Activated CD4-positive, alpha-beta T cell treated with anti-CD3 and anti-CD28 coated beads for 36 hours (primary cell): ENCODE results near the gene MBD5. TPM values are rescaled to one million over a fixed set of nuclear protein-coding genes. Genes with fewer than 3 reads are reported as not detected.

Experiments
- ATAC-seq: fragments of 200-7000 bp; cut with Tn5 transposase; one replicate; pipeline ENCODE4 v1.10.0; 2021; ENCODE audit warnings: mild to moderate bottlenecking, moderate library complexity
- CTCF ChIA-PET: fragments of 350-600 bp; sonication (Branson Sonifier 250); formaldehyde crosslinking; loops from one replicate; lab custom pipeline; 2021; ENCODE audit warnings: antibody characterized with exemption; lab: Charles Lee
- POLR2A ChIA-PET: fragments of 350-600 bp; sonication (Branson Sonifier 250); formaldehyde crosslinking; loops from one replicate; lab custom pipeline; 2021; ENCODE audit warnings: antibody characterized with exemption, inconsistent platforms; lab: Charles Lee
- DNase-seq: peaks from one replicate; pipeline ENCODE4 v3.0.0-alpha.2; 2020
- H3K27ac Mint-ChIP-seq: one replicate; pipeline ENCODE4 v1.8.0; 2021; ENCODE audit warnings: mixed read lengths
- H3K27me3 Mint-ChIP-seq: one replicate; pipeline ENCODE4 v1.8.0; 2021; ENCODE audit warnings: mixed read lengths
- H3K36me3 Mint-ChIP-seq: one replicate; pipeline ENCODE4 v1.8.0; 2021; ENCODE audit warnings: low read depth, mixed read lengths
- H3K4me1 Mint-ChIP-seq: one replicate; pipeline ENCODE4 v1.8.0; 2021; ENCODE audit warnings: mixed read lengths
- H3K4me3 Mint-ChIP-seq: one replicate; pipeline ENCODE4 v1.8.0; 2021; ENCODE audit warnings: mild to moderate bottlenecking, moderate library complexity, mixed read lengths
- H3K9me3 Mint-ChIP-seq: one replicate; pipeline ENCODE4 v1.8.0; 2021; ENCODE audit warnings: low read depth, mixed read lengths
- intact Hi-C, 2 experiments: fragments of 100-400 bp; cut with DNase I in 1 of 2; cut with micrococcal nuclease in 1 of 2; formaldehyde crosslinking; loops; one replicate each; pipeline versions ENCODE4 v1.14.2 to v1.15.1; 2022 to 2024; cut with DNase I, micrococcal nuclease
- total RNA-seq, 2 experiments: library from RNA; stranded (reverse); gene quantifications; one replicate each; pipeline ENCODE4 v1.2.3, GENCODE V29; 2021

Gene MBD5
- total RNA-seq, 2 experiments from 2014 or later = 20.1 to 26.5 TPM

DNA sequence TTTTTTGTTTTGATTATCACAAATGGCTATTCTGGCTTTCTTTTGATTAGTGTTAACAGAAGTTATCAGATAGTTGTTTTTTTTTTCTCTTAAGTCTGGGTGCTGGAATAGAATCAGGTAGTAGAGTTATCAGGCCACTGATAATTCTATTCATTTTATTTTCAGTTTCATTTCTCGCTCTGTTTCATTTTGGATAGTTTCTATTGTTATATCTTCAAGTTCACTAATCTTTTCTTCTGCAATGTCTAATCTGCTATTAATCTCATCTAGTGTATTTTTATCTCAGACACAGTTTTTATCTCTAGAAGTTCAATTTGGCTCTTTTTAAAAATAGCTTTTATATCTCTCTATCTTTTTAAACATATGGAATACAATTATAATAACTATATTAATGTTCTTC, 381.9 kb downstream of the MBD5 start:
- intact Hi-C loops = no loop called here
- POLR2A ChIA-PET = interaction anchor here (0.6 kb wide), 1 partner anchor 591 kb away, joined by 5 read pairs; no protein-coding TSS in a partner anchor
- ATAC-seq = no peak

DNA sequence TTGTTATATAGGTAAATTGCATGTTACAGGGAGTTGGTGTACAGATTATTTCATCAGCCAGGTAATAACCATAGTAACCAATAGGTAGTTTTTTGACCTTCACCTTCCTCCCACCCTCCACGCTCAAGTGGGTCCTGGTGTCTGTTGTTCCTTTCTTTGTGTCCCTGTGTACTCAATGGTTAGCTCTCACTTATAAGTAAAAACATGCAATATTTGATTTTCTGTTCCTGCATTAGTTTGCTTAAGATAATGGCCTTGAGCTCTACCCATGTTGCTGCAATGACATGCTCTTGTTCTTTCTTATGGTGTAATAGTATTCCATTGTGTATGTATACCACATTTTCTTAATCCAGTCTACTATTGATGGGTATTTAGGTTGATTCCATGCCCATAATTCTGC, 390.0 kb downstream of the MBD5 start:
- POLR2A ChIA-PET = no interaction called here
- ATAC-seq (no peak), DNase-seq (no peak)
- Mint-ChIP-seq H3K4me3 (no peak overlapping the region), H3K27ac (no peak overlapping the region), H3K36me3 (peaks cover 5% of the 10 kb centered on the region), H3K27me3 (no peaks in the 10 kb centered on the region), H3K4me1 (peaks cover 2% of the 10 kb centered on the region), H3K9me3 (peaks cover 24% of the 10 kb centered on the region)
- intact Hi-C loops = no loop called here
- CTCF ChIA-PET = no interaction called here

More for the DNA sequence above, 381.9 kb downstream of the MBD5 start:
- Mint-ChIP-seq H3K27me3 (no peaks in the 10 kb centered on the region), H3K27ac (no peak overlapping the region), H3K4me1 (no peaks in the 10 kb centered on the region), H3K4me3 (no peak overlapping the region), H3K9me3 (peaks cover 3% of the 10 kb centered on the region), H3K36me3 (peaks cover 3% of the 10 kb centered on the region)
- CTCF ChIA-PET = no interaction called here
- DNase-seq = no peak

DNA sequence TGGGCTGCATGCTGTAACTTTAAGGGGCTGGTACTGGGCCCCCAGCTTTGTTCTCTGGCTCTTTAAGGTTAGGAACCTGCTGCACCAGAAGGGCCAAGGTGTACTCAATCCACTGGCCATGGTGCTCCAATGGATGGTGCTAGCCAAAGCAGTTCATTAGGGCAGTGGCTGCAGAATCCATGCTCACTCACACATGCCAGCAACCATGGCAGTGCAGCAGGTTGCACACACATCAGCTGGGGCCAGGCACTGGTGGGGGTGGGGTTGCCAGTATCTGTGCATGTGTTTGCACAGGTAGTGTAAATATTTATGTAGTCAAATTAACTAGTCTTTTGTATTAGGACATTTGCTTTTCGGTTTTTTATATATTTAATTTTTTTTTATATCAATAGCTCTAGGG, 395.4 kb downstream of the MBD5 start:
- Mint-ChIP-seq H3K27me3 (no peaks in the 10 kb centered on the region), H3K4me3 (no peak overlapping the region), H3K27ac (no peak overlapping the region), H3K9me3 (peaks cover 24% of the 10 kb centered on the region), H3K36me3 (peaks cover 10% of the 10 kb centered on the region), H3K4me1 (peaks cover 2% of the 10 kb centered on the region)
- CTCF ChIA-PET = interaction anchor here (0.7 kb wide), 1 partner anchor 12 kb away, joined by 3 read pairs; no protein-coding TSS in a partner anchor
- POLR2A ChIA-PET = no interaction called here
- ATAC-seq (no peak), DNase-seq (no peak)
- intact Hi-C loops = no loop called here

DNA sequence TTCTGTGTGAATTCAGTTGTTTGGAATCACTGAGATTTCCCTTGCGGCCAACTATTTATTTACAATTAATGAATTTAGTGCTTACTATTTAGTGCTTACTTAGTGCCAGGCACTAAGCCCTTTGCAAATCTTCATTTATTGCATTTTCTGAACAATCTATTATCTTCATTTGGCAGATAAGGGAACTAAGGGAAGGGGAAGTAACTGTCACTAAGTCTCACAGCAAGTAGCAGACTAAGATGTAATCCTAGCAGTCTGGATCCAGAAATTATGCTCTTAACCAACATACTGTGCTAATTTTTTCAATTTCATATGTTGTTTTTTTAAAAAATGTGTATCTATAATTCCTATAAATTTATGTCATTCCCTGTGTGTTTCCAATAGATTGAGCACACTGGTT, 409.2 kb downstream of the MBD5 start:
- Mint-ChIP-seq H3K36me3 (no peaks in the 10 kb centered on the region), H3K9me3 (peaks cover 4% of the 10 kb centered on the region), H3K27ac (no peak overlapping the region), H3K4me3 (no peak overlapping the region), H3K27me3 (no peaks in the 10 kb centered on the region), H3K4me1 (no peaks in the 10 kb centered on the region)
- CTCF ChIA-PET = no interaction called here
- intact Hi-C loops = no loop called here
- POLR2A ChIA-PET = no interaction called here
- ATAC-seq = no peak
- no peak for DNase-seq

DNA sequence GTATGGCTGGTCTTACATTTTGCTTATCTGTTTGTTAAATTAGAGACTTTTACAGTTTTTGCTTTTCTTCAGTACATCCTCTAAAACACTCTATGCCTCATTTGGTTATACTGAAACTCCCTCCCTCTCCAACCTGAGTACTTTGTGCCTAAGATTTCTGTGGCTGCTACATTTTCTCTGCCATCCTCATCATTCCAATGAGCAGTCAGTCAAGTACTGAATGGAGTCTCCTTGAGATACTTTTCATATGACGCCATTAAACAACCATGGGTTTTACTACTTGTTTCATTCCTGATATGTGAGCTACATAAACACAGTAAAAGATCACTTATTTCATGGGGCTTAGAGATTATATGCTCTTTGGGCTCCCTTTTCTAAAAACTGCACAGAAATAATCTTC, 427.0 kb downstream of the MBD5 start:
- Mint-ChIP-seq H3K4me3 (no peak overlapping the region), H3K27ac (no peak overlapping the region), H3K4me1 (no peaks in the 10 kb centered on the region), H3K27me3 (no peaks in the 10 kb centered on the region), H3K9me3 (no peaks in the 10 kb centered on the region), H3K36me3 (no peaks in the 10 kb centered on the region)
- intact Hi-C loops = no loop called here
- DNase-seq (no peak), ATAC-seq (no peak)
- ChIA-PET CTCF (no interaction called here), POLR2A (no interaction called here)

DNA sequence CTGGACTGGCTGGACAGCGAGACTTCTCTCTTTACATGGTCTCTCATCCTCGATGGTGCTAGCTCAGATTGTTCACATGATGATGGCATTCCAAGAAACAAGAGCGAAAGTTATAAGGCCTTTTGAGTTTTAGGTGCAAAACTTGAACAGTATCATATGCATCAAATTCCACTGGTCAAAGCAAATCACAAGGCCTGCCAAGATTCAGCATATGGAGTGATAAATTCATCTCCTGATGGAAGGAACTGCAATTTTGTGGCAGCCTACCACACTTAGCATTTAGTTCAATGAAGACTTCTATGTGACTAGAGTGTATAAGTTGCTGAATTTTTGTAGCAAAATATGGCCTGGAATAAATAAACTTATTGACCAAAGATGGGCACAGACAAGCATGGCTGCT, 429.6 kb downstream of the MBD5 start:
- intact Hi-C loops = no loop called here
- H3K36me3 Mint-ChIP-seq = no peaks in the 10 kb centered on the region
- DNase-seq = no peak
- H3K4me1 Mint-ChIP-seq = no peaks in the 10 kb centered on the region
- ChIA-PET CTCF (interaction anchor here (0.6 to 0.8 kb wide), 2 partner anchors 10 to 422 kb away, joined by 4 read pairs; no protein-coding TSS in a partner anchor), POLR2A (no interaction called here)
- H3K9me3 Mint-ChIP-seq = no peaks in the 10 kb centered on the region
- no peak for ATAC-seq
- no peak overlapping the region for H3K27ac Mint-ChIP-seq
- H3K27me3 Mint-ChIP-seq = no peaks in the 10 kb centered on the region
- no peak overlapping the region for H3K4me3 Mint-ChIP-seq

DNA sequence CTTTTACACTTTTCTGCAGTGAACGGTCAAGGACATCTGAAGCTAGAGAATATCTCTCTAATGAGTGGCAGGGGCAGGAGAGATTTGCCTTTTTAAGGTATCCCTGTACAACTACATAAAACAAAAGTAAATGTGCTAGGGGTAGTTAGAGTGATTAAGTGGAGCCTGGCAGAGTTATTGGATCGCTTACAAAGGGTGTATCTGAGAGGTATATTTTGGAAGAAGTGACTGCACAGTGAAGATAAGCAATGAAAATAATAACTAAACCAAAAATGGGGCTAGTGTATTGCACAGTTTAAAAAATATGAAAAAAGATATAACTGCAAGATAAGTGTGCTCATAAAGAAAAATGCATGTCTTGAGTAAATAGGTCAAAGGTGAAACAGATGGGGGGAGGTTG, 430.2 kb downstream of the MBD5 start:
- ATAC-seq = no peak
- intact Hi-C loops = no loop called here
- CTCF ChIA-PET = interaction anchor here (1.3 kb wide), 1 partner anchor 9 kb away, joined by 3 read pairs; no protein-coding TSS in a partner anchor

DNA sequence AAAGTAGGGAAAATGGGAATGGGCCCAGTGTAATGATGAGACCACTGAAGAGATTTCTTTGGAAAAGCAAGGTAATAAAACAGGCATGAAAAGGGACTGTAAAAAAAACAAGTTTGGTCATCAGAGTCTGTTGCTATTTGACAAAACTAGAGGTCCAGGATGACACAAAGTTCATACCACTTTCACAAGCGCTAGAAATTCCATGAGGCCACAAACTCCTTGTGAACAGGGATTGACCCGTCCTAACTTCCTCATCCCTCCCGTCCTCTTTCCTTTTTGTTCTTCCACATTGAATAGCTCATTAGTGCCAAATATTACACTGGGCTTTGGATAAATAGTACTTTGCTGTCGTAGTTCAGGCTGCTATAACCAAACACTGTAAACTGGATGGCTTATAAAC, 434.9 kb downstream of the MBD5 start:
- POLR2A ChIA-PET = no interaction called here

More for the DNA sequence above, 430.2 kb downstream of the MBD5 start:
- Mint-ChIP-seq H3K27ac (no peak overlapping the region), H3K27me3 (no peaks in the 10 kb centered on the region), H3K4me1 (no peaks in the 10 kb centered on the region), H3K36me3 (no peaks in the 10 kb centered on the region), H3K9me3 (no peaks in the 10 kb centered on the region), H3K4me3 (no peak overlapping the region)
- no peak for DNase-seq
- POLR2A ChIA-PET = no interaction called here

DNA sequence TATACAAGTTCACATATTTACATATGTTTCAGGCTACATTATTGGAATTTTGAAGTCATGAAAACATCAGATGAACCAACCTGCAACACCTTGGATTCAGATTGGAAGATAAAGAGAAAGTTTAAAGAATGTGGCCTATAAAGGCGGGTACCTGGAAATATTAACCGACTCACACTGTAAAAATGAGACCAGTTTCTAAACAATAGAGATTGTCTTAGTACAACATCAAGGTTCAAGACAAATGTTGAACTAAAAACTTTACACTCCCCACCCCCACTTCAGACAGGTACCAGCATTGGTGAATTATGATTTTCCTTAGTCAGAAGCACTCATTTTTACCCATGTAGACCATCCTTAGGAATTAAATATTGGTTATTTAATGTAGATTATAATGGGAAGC, 437.3 kb downstream of the MBD5 start:
- no peaks in the 10 kb centered on the region for H3K4me1 Mint-ChIP-seq
- no peak overlapping the region for H3K4me3 Mint-ChIP-seq
- POLR2A ChIA-PET = no interaction called here
- H3K27ac Mint-ChIP-seq = no peak overlapping the region
- ATAC-seq (no peak), DNase-seq (no peak)
- no peaks in the 10 kb centered on the region for H3K9me3 Mint-ChIP-seq
- intact Hi-C loops = no loop called here
- H3K36me3 Mint-ChIP-seq = no peaks in the 10 kb centered on the region
- CTCF ChIA-PET = no interaction called here
- H3K27me3 Mint-ChIP-seq = no peaks in the 10 kb centered on the region

More for the DNA sequence above, 434.9 kb downstream of the MBD5 start:
- Mint-ChIP-seq H3K36me3 (no peaks in the 10 kb centered on the region), H3K27me3 (no peaks in the 10 kb centered on the region), H3K4me1 (no peaks in the 10 kb centered on the region), H3K4me3 (no peak overlapping the region), H3K9me3 (no peaks in the 10 kb centered on the region), H3K27ac (no peak overlapping the region)
- DNase-seq (no peak), ATAC-seq (no peak)
- CTCF ChIA-PET = no interaction called here
- intact Hi-C loops = no loop called here

DNA sequence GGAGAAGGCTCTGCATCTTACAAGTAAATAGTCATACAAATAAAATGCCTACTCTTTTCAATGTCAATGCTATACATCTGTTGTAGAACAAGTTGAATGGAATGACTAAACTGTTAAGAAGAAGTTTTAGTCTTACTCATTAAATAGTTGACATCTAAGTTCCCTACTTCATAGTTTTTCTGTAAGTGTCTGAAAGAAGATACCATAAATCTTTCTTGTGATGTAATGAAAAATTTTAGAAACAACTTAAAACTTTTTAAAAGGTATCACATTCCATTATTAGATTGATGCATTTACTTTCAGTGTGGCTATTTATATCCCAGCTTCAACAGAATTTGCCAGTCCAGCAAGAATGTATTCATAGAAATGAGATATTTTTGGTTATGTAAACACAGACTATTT, 438.5 kb downstream of the MBD5 start:
- Mint-ChIP-seq H3K27me3 (no peaks in the 10 kb centered on the region), H3K27ac (no peak overlapping the region), H3K4me1 (no peaks in the 10 kb centered on the region), H3K4me3 (no peak overlapping the region), H3K9me3 (no peaks in the 10 kb centered on the region), H3K36me3 (no peaks in the 10 kb centered on the region)
- POLR2A ChIA-PET = no interaction called here
- intact Hi-C loops = no loop called here
- DNase-seq (no peak), ATAC-seq (peak; percentile 53)
- CTCF ChIA-PET = interaction anchor here (1.0 kb wide), 1 partner anchor 8 kb away, joined by 3 read pairs; no protein-coding TSS in a partner anchor

DNA sequence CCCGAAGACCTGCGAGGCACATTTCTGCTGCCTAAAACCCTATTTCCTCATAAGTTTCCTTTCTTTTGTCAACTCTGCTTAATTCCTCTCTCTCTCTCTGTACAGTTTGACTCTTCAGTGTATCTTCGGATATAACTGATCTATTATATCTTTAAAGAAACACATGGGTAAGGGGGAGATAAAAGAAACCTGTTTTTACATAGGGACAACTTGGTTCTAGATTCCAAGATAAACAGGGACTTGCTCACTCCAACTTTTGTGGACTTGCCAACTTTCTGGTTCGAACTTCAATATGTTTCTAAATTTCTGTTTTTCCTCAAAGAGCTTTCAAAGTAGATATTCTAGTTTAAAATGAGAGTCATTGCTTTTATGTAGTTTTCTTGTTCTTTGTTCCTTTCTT, 441.0 kb downstream of the MBD5 start:
- CTCF ChIA-PET = no interaction called here
- Mint-ChIP-seq H3K27ac (no peak overlapping the region), H3K36me3 (no peaks in the 10 kb centered on the region), H3K9me3 (no peaks in the 10 kb centered on the region), H3K4me1 (no peaks in the 10 kb centered on the region), H3K27me3 (no peaks in the 10 kb centered on the region), H3K4me3 (no peak overlapping the region)
- DNase-seq = no peak
- POLR2A ChIA-PET = no interaction called here
- intact Hi-C loops = no loop called here
- no peak for ATAC-seq

DNA sequence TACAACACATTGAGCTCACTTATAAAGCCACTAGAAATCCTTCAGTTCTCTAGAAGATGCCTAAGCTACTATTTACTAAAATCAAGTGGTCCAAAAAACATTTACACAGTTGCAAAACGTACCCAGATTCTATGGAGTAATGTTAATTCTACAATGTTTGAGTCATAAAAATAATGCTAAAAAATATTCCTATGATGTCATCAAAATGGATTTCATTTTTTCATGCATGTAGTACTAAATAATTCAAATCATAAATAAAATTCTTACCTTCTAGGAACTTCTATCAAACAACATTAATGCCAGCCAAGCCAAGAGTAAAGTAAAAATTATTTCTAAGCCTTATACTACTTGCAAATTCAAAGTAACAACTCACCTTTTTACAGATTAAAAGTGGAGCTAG, 454.7 kb downstream of the MBD5 start:
- H3K4me1 Mint-ChIP-seq = no peaks in the 10 kb centered on the region
- H3K27ac Mint-ChIP-seq = no peak overlapping the region
- ChIA-PET CTCF (interaction anchor here (1.3 kb wide), 1 partner anchor 26 kb away, joined by 4 read pairs; no protein-coding TSS in a partner anchor), POLR2A (no interaction called here)
- peaks cover 2% of the 10 kb centered on the region for H3K27me3 Mint-ChIP-seq
- ATAC-seq = no peak
- no peak overlapping the region for H3K4me3 Mint-ChIP-seq
- H3K9me3 Mint-ChIP-seq = no peaks in the 10 kb centered on the region
- H3K36me3 Mint-ChIP-seq = no peaks in the 10 kb centered on the region
- intact Hi-C loops = no loop called here
- DNase-seq = no peak
